A204.1 (cell line): Measurements from ENCODE around the gene UTP25.
"Not testable (repeated sequence)": the region's sequence is repeated elsewhere in the genome, so short reads cannot be mapped to it uniquely, and the experiment has no call there.

Source experiments
- FAIRE-seq: peaks from 2 replicates; lab custom pipeline; 2012; peaks lifted over from hg19 to GRCh38; lab: Jason Lieb, UNC

Gene UTP25

DNA sequence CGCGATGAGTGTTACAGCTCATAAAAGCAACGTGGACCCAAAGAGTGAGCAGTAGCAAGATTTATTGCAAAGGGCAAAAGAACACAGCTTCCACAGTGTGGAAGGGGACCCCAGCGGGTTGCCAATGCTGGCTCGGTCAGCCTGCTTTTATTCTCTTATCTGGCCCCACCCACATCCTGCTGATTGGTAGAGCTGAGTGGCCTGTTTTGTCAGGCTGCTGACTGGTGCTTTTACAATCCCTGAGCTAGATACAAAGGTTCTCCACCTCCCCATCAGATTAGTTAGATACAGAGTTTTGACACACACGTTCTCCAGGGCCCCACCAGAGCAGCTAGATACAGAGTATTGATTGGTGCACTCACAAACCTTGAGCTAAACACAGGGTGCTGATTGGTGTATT is 70.5 kb downstream of the UTP25 start:
- FAIRE-seq = not testable (repeated sequence)

DNA sequence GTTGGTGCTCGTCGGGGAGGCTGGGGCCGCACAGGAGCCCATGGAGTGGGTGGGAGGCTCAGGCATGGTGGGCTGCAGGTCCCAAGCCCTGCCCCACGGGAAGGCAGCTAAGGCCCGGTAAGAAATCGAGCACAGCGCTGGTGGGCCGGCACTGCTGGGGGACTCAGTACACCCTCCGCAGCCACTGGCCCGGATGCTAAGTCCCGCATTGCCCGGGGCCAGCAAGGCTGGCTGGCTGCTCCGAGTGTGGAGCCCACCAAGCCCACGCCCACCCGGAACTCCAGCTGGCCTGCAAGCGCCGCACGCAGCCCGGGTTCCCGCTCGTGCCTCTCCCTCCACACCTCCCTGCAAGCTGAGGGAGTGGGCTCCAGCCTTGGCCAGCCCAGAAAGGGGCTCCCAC is 71.1 kb downstream of the UTP25 start:
- FAIRE-seq = not testable (repeated sequence)

DNA sequence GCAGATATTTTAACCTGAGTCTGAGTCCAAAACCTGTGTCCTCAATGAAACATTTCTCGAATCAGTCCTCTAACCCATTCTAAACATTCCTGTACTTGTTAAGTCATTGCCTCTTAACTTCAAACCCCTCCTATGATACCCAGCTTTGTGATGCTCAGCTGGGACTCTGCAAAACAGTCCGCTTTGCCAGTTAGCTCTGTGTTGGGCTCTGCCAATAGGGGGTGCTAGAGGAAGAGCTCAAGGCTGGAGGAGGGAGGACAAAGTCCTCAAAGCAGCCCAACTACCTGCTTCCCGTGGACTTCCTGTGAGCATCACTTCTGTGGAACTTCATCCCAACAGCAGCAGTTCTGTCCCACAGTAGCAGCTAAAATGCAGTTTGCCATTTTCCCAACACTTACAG is 72.2 kb downstream of the UTP25 start:
- FAIRE-seq = no peak

DNA sequence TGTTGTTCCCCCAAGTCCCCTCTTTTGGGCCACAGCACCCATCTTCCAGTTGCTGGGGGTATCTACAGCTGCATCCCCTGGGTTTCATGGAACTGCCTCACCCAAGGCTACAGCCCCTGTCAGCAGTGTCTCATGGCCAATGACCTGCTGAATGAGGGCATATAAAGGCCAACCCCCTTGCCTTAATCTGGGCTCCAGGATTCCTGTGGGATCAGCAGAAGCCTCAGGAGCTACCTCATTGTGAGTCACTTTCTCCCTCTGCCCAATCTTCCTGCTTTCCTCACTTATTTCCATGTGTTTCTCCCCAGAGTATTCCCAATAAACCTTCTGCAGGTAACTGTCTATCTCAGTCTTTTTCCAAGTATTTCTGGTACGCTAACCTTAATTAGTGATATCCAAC is 73.0 kb downstream of the UTP25 start:
- FAIRE-seq = no peak

DNA sequence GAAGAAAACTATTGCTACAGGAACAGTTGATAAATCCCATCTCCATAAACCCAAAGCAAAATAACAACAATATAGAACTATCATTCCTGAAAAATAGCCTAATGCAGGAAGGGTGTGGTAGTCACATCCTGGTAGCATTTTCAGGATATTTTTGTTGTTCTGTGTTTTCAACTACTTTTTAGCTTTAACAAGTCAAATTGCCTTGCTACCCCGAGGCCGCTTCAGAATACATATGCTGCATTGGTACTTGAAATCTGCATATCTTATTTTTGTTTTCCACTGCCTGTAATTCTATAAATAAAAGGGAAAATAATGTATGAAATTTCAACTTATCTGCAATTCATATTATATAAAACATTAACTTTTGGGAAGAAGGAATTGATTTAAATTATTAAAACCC is 73.4 kb downstream of the UTP25 start:
- FAIRE-seq = no peak

DNA sequence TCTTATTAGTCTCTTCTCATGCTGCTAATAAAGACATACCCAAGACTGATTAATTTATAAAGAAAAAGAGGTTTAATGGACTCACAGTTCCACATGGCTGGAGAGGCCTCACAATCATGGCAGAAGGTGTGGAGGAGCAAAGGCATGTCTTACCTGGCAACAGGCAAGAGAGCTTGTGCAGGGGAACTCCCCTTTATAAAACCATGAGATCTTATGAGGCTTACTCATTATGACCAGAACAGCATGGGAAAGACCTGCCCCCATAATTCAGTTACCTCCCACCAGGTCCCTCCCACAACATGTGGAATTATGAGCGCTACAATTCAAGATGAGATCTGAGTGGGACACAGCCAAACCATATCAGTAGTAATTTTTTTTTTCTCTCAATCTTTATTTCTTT is 77.0 kb downstream of the UTP25 start:
- FAIRE-seq = not testable (repeated sequence)
